ENCODE results near the gene HMGCS2.

DNA sequence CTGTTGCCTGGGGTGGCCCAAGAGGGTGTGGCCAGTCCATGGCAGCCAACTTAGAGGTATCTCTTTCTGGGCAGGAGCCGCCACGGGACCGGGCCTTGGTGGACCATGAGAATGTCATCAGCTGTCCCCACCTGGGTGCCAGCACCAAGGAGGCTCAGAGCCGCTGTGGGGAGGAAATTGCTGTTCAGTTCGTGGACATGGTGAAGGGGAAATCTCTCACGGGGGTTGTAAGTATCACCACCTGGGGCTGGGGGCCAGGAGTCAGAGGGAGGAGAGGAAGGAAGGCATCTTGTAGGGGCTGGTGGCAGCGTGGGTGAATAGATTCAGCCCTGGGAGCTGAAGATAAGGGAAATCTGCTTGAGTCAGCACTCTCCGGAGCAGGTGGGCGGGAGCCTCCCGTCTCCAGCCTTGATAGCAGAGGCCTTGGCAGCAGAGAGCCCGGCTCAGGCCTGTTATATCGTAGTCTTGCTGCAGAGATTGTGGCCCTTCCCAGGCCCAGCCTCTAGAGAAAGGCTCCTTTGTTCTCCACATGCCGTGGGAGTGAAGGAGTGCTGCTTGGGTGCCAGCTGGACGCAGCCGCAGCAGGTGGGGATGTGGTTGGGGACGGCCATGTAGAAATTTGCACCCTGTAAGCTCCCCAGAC is 31.5 kb downstream of the HMGCS2 start:
- TF ChIP-seq, protein P1, sequence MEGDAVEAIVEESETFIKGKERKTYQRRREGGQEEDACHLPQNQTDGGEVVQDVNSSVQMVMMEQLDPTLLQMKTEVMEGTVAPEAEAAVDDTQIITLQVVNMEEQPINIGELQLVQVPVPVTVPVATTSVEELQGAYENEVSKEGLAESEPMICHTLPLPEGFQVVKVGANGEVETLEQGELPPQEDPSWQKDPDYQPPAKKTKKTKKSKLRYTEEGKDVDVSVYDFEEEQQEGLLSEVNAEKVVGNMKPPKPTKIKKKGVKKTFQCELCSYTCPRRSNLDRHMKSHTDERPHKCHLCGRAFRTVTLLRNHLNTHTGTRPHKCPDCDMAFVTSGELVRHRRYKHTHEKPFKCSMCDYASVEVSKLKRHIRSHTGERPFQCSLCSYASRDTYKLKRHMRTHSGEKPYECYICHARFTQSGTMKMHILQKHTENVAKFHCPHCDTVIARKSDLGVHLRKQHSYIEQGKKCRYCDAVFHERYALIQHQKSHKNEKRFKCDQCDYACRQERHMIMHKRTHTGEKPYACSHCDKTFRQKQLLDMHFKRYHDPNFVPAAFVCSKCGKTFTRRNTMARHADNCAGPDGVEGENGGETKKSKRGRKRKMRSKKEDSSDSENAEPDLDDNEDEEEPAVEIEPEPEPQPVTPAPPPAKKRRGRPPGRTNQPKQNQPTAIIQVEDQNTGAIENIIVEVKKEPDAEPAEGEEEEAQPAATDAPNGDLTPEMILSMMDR (IDR thresholded peaks at IDR 0.05), result no peak
- TF ChIP-seq EP300 (IDR thresholded peaks at IDR 0.05) (no peak), POLR2A (IDR thresholded peaks at IDR 0.05) (no peak), POLR2AphosphoS5 (IDR thresholded peaks at IDR 0.05) (no peak)

All from upper lobe of left lung (tissue), 4 donors.